HG03575 (cell line): ENCODE results near the gene RHOBTB1.
A peak's percentile ranks its signal among the peaks of the same experiment; 100 is the strongest.

Source experiments
- ATAC-seq: cut with Tn5 transposase; IDR thresholded peaks from one replicate; pipeline ENCODE4 v1.9.1; 2021; ENCODE audit not compliant: unreplicated experiment, insufficient number of reproducible peaks, low FRiP score; ENCODE audit errors: extremely low read depth

The RHOBTB1 gene

GRCh38 chr10:60967854-60968484, 24.0 kb upstream of the RHOBTB1 start:
- ATAC-seq, result no peak

GRCh38 chr10:60967260-60967659, 23.3 kb upstream of the RHOBTB1 start:
- ATAC-seq, result no peak

GRCh38 chr10:60965696-60966095, 21.7 kb upstream of the RHOBTB1 start:
- ATAC-seq, result no peak

- ATAC-seq, result no peak
These were observed 20.6 kb upstream of the RHOBTB1 start for GRCh38 chr10:60964257-60965235.

GRCh38 chr10:60963441-60964256, 19.7 kb upstream of the RHOBTB1 start:
- ATAC-seq, result no peak

GRCh38 chr10:60962946-60963345, 19.0 kb upstream of the RHOBTB1 start:
- no peak for ATAC-seq

- ATAC-seq, result no peak
These were observed 16.9 kb upstream of the RHOBTB1 start for GRCh38 chr10:60960913-60961312.

GRCh38 chr10:60960031-60960430, 16.0 kb upstream of the RHOBTB1 start:
- no peak for ATAC-seq

- ATAC-seq, result no peak
These were observed 15.1 kb upstream of the RHOBTB1 start for GRCh38 chr10:60958892-60959601.

GRCh38 chr10:60957667-60958221, 13.8 kb upstream of the RHOBTB1 start:
- no peak for ATAC-seq

GRCh38 chr10:60955957-60956425, 12.0 kb upstream of the RHOBTB1 start:
- ATAC-seq, result no peak

GRCh38 chr10:60955316-60955715, 11.3 kb upstream of the RHOBTB1 start:
- no peak for ATAC-seq

GRCh38 chr10:60954035-60954434, 10.1 kb upstream of the RHOBTB1 start:
- no peak for ATAC-seq

GRCh38 chr10:60953420-60953819, 9.4 kb upstream of the RHOBTB1 start:
- no peak for ATAC-seq

GRCh38 chr10:60952846-60953220, 8.8 kb upstream of the RHOBTB1 start:
- ATAC-seq, result no peak

- ATAC-seq, result no peak
These were observed 8.3 kb upstream of the RHOBTB1 start for GRCh38 chr10:60952067-60952845.

GRCh38 chr10:60951272-60951724, 7.3 kb upstream of the RHOBTB1 start:
- no peak for ATAC-seq

GRCh38 chr10:60950300-60950699, 6.3 kb upstream of the RHOBTB1 start:
- peak; percentile 82 for ATAC-seq
